Heart left ventricle (tissue), 13 donors: ENCODE data around the gene OR10A4.

Source experiments
- POLR2A ChIP-seq, 2 donors: fragments of 450-650 bp; IDR thresholded peaks; one replicate each; pipeline ENCODE4 v1.6.1; 2017; ENCODE audit warnings: antibody characterized with exemption in 2 of 2, mild to moderate bottlenecking in 2 of 2, moderate library complexity in 2 of 2
- TF ChIP-seq, protein P1 (sequence below), 12 donors: fragments of 200-600 bp; sonication (generic) in 4 of 12; IDR thresholded peaks; one replicate each; pipeline versions ENCODE4 v1.5.0 to v1.8.0; 2018 to 2022; ENCODE audit warnings: antibody characterized with exemption in 12 of 12, mild to moderate bottlenecking in 5 of 12
- donor health status: ischemic (EF 13 %, LVEDD 7.1; RV severe dilation, severe dysfunction).
- donor health status: DM: no; HTN: yes; CAD: no.
- donor health status: DM: no; HTN: no; CAD: no.
- donor health status: ischemic (EF 25% LVEDD 6.9; RV normal size, moderate dysfunction).
- donor health status: ischemic (EF 25% LVEDD 5.7; RV mildly dilated, moderate dysfunction).
- donor health status: ischemic (EF 35%, LVEDD 5.7; RV mildly dilated, moderate dysfunction).
- donor health status: nonischemic (EF 11% LVEDD 7.7; RV severe dilation, severe dysfunction).
- donor health status: DM: yes; HTN: yes; CAD: no.
- donor health status: PGD.
- donor health status: ischemic (EF 29% LVEDD 5.4; RV normal size, mild dysfunction).
- donor health status: nonischemic (EF 23%, LVEDD 6.1; RV moderate dilation, normal function).

DNA sequence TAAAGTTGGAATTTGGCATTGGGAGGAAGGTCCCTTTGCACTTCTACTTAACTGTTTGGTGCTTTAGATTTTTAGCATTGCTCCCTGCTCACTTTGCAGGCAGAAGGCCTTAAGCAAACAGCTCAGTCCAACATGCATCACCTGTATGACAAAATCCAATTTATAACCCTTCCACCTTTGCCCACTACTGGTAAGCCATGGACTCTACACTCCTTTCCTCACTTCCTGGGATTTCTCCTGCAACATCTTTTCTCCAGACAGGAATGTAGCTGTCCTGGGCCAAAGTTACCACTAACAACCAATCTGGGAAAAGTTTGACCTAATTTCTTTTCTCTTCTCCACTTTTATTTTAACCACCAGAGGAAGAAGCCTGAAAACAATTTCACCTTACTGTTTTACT lies 17.7 kb downstream of the OR10A4 start:
- TF ChIP-seq, protein P1, sequence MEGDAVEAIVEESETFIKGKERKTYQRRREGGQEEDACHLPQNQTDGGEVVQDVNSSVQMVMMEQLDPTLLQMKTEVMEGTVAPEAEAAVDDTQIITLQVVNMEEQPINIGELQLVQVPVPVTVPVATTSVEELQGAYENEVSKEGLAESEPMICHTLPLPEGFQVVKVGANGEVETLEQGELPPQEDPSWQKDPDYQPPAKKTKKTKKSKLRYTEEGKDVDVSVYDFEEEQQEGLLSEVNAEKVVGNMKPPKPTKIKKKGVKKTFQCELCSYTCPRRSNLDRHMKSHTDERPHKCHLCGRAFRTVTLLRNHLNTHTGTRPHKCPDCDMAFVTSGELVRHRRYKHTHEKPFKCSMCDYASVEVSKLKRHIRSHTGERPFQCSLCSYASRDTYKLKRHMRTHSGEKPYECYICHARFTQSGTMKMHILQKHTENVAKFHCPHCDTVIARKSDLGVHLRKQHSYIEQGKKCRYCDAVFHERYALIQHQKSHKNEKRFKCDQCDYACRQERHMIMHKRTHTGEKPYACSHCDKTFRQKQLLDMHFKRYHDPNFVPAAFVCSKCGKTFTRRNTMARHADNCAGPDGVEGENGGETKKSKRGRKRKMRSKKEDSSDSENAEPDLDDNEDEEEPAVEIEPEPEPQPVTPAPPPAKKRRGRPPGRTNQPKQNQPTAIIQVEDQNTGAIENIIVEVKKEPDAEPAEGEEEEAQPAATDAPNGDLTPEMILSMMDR (IDR thresholded peaks at IDR 0.05) = no peak
- TF ChIP-seq POLR2A (IDR thresholded peaks at IDR 0.05) = no peak
